Duodenal mucosa (tissue), 2 donors: ENCODE measurements around the gene CAMTA1.

Source experiments
- H3K27ac ChIP-seq: one replicate; pipeline ENCODE4 v1.7.0; 2013; ENCODE audit warnings: low read depth, low read length
- H3K27me3 ChIP-seq, 2 donors: one replicate each; pipeline ENCODE4 v1.7.0; 2013; ENCODE audit warnings: low read length in 2 of 2, control low read depth in 1 of 2; ENCODE audit not compliant: insufficient read depth in 2 of 2, control insufficient read depth in 1 of 2
- H3K36me3 ChIP-seq, 2 donors: one replicate each; pipeline ENCODE4 v1.7.0; 2013; ENCODE audit warnings: low read length in 2 of 2, control low read depth in 1 of 2; ENCODE audit not compliant: insufficient read depth in 2 of 2, control insufficient read depth in 1 of 2
- H3K4me1 ChIP-seq, 2 donors: one replicate each; pipeline ENCODE4 v1.7.0; 2013; ENCODE audit warnings: low read length in 2 of 2, control low read depth in 1 of 2; ENCODE audit not compliant: insufficient read depth in 2 of 2, control insufficient read depth in 1 of 2
- H3K4me3 ChIP-seq, 2 donors: one replicate each; pipeline ENCODE4 v1.7.0; 2013; ENCODE audit warnings: low read length in 2 of 2, low read depth in 1 of 2
- H3K9ac ChIP-seq, 2 donors: one replicate each; pipeline ENCODE4 v1.7.0; 2013; ENCODE audit warnings: low read length in 2 of 2, low read depth in 1 of 2
- H3K9me3 ChIP-seq, 2 donors: one replicate each; pipeline ENCODE4 v1.7.0; 2013; ENCODE audit warnings: low read length in 2 of 2, control low read depth in 1 of 2; ENCODE audit not compliant: control insufficient read depth in 1 of 2

The CAMTA1 gene

GRCh38 chr1:7003676-7004075, 218.4 kb downstream of the CAMTA1 start:
- Histone ChIP-seq H3K9ac (no peak overlapping the region), H3K4me1 (no peaks in the 10 kb centered on the region), H3K36me3 (no peaks in the 10 kb centered on the region), H3K9me3 (no peaks in the 10 kb centered on the region), H3K27me3 (no peaks in the 10 kb centered on the region), H3K4me3 (no peak overlapping the region), H3K27ac (no peak overlapping the region)

- Histone ChIP-seq H3K4me3 (no peak overlapping the region), H3K9ac (no peak overlapping the region), H3K27ac (no peak overlapping the region), H3K4me1 (no peaks in the 10 kb centered on the region), H3K27me3 (no peaks in the 10 kb centered on the region), H3K9me3 (no peaks in the 10 kb centered on the region), H3K36me3 (no peaks in the 10 kb centered on the region)
These were observed 218.9 kb downstream of the CAMTA1 start for GRCh38 chr1:7004181-7004580.

GRCh38 chr1:7005762-7006161, 220.5 kb downstream of the CAMTA1 start:
- no peak overlapping the region for H3K27ac ChIP-seq

GRCh38 chr1:7006996-7007871, 222.0 kb downstream of the CAMTA1 start:
- no peak overlapping the region for H3K27ac ChIP-seq
- no peak overlapping the region for H3K4me3 ChIP-seq
- H3K27me3 ChIP-seq, result no peaks in the 10 kb centered on the region
- H3K4me1 ChIP-seq, result no peaks in the 10 kb centered on the region
- H3K36me3 ChIP-seq, result no peaks in the 10 kb centered on the region
- H3K9me3 ChIP-seq, result no peaks in the 10 kb centered on the region
- no peak overlapping the region for H3K9ac ChIP-seq

More at GRCh38 chr1:7005762-7006161, 220.5 kb downstream of the CAMTA1 start:
- H3K27me3 ChIP-seq, result no peaks in the 10 kb centered on the region
- H3K9ac ChIP-seq, result no peak overlapping the region
- H3K9me3 ChIP-seq, result no peaks in the 10 kb centered on the region
- H3K4me1 ChIP-seq, result no peaks in the 10 kb centered on the region
- H3K4me3 ChIP-seq, result no peak overlapping the region
- H3K36me3 ChIP-seq, result no peaks in the 10 kb centered on the region

GRCh38 chr1:7007902-7008301, 222.6 kb downstream of the CAMTA1 start:
- H3K4me3 ChIP-seq, result no peak overlapping the region
- H3K9me3 ChIP-seq, result no peaks in the 10 kb centered on the region
- H3K9ac ChIP-seq, result no peak overlapping the region
- H3K4me1 ChIP-seq, result no peaks in the 10 kb centered on the region
- H3K27ac ChIP-seq, result no peak overlapping the region
- no peaks in the 10 kb centered on the region for H3K27me3 ChIP-seq
- no peaks in the 10 kb centered on the region for H3K36me3 ChIP-seq

- Histone ChIP-seq H3K9me3 (no peaks in the 10 kb centered on the region), H3K27me3 (no peaks in the 10 kb centered on the region)
These were observed 223.1 kb downstream of the CAMTA1 start for GRCh38 chr1:7008331-7008730.

GRCh38 chr1:7008975-7009740, 223.9 kb downstream of the CAMTA1 start:
- H3K9ac ChIP-seq, result no peak overlapping the region
- no peaks in the 10 kb centered on the region for H3K9me3 ChIP-seq
- H3K36me3 ChIP-seq, result no peaks in the 10 kb centered on the region
- H3K4me3 ChIP-seq, result no peak overlapping the region
- no peaks in the 10 kb centered on the region for H3K27me3 ChIP-seq
- no peaks in the 10 kb centered on the region for H3K4me1 ChIP-seq
- H3K27ac ChIP-seq, result no peak overlapping the region

More at GRCh38 chr1:7008331-7008730, 223.1 kb downstream of the CAMTA1 start:
- Histone ChIP-seq H3K4me3 (no peak overlapping the region), H3K27ac (no peak overlapping the region), H3K4me1 (no peaks in the 10 kb centered on the region), H3K9ac (no peak overlapping the region), H3K36me3 (no peaks in the 10 kb centered on the region)

- H3K27me3 ChIP-seq, result no peaks in the 10 kb centered on the region
- no peak overlapping the region for H3K4me3 ChIP-seq
These were observed 224.7 kb downstream of the CAMTA1 start for GRCh38 chr1:7009741-7010525.

GRCh38 chr1:7010534-7011200, 225.4 kb downstream of the CAMTA1 start:
- Histone ChIP-seq H3K9me3 (no peaks in the 10 kb centered on the region), H3K36me3 (no peaks in the 10 kb centered on the region), H3K27me3 (no peaks in the 10 kb centered on the region), H3K9ac (no peak overlapping the region), H3K4me3 (no peak overlapping the region), H3K4me1 (no peaks in the 10 kb centered on the region), H3K27ac (no peak overlapping the region)

More at GRCh38 chr1:7009741-7010525, 224.7 kb downstream of the CAMTA1 start:
- no peak overlapping the region for H3K9ac ChIP-seq
- no peaks in the 10 kb centered on the region for H3K9me3 ChIP-seq
- H3K4me1 ChIP-seq, result no peaks in the 10 kb centered on the region
- H3K36me3 ChIP-seq, result no peaks in the 10 kb centered on the region
- H3K27ac ChIP-seq, result no peak overlapping the region
